NCI-H1092 treated with DMSO at 0.1 percent for 48 hours (cell line): ENCODE data around the gene LCE1F.

Source experiments
- DNase-seq: peaks from one replicate; lab custom pipeline; 2025; lab: John Stamatoyannopoulos, UW

The LCE1F gene

DNA sequence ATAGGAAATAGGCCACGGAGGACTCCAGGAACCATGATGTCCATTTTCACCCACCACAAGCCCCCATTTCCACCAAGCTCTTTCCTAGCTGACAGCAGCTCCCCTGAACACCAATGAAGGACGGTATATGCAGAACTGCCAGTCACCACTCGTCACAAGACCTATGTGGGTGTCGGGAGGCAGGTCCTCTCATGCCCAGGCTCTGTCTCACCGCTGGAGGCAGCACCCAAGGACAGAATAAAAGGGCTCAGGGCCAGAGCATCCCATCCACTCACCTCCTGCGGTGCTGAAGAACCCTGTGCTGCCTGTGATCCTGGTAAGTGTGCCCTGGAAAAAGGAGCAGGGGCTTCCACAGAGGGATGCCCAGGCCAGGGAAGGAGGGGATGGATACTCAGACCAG, at the start of gene LCE1F:
LCE1F (plus strand) TSS at position 266 of the 400 bp plus-strand sequence. CDS start 1,232 bp downstream, outside the sequence.
- DNase-seq = no peak

DNA sequence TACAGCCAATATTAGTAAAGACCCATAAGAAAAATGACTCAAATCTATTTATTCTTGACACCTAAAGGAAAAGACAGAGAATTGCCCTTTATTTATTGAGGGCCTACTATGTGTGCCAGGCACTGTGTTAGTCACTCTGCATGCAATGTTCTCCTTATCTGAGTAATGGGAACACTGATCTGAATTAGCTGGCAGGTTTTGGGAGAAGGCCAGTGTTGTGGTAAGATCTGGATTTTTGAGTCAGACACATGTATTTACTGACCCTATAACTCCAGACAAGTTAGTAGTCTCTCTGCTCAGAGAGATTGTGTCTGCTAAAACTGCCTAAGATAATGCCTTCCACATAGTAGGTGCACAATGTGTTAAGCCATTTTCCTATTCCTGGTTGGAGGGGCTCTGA, 49.7 kb upstream of the LCE1F start:
- no peak for DNase-seq

GRCh38 chr1:152728986-152729385, 46.0 kb upstream of the LCE1F start:
- no peak for DNase-seq

- DNase-seq = no peak
Observed at GRCh38 chr1:152735648-152736047, 39.3 kb upstream of the LCE1F start.

- DNase-seq = no peak
Observed at GRCh38 chr1:152737997-152738396, 36.9 kb upstream of the LCE1F start.

DNA sequence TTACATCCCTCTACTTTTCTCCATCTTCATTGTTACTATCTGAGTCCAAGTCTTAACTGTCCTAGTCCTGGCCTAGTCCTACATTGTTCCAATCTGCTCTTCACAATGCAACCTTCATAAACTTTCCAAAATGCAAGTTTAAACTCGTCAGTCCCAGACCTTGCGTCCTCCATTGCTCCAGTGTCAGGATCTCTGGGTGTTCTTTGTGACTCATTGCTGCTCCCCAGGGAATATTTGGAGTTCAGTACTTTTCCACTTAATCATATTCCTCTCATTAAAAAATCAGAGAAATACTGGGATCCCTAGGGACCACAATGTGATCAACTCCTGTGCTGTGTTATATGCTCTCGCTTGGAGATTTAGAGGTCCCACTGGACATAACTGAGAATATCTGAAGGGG, 35.1 kb upstream of the LCE1F start:
- no peak for DNase-seq

GRCh38 chr1:152741656-152742055, 33.3 kb upstream of the LCE1F start:
- no peak for DNase-seq

DNA sequence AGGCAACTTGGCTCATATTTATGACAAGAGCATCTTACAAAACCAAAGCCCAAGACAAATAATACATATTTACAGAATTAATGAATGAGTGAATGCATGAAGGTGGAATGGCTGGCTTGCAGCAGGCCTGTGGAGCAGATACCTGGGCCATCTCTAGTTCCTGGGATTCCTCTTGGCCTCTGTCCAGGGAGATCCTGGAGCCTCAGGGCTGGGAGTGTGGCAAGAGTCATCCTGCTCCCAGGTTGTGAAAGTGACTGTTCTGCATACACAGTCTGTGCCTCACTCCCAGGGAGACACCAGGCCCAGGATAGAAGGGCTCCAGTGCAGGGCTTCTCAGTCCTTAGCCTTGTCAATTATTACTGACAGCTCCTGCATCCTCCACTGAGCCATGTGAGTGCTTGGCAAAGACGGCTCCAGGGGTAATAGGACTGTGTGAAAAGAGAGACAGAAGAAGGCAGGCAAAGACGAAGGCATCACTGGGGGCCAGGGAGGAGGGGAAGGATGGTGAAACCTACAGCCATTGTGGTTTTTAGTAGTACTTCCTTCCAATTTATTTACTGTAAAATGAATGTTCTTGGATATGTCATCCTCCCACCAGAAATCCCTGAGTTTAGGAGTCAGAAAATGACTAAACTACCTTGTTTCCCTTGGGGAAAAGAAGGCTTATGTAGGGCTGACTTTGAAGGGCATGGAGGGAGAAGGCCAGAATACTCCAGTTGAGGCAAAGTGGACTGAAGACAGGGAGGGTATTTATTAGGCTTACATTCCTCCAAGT, 31.4 kb upstream of the LCE1F start:
- DNase-seq = no peak

- no peak for DNase-seq
Observed at GRCh38 chr1:152745289-152745704, 29.6 kb upstream of the LCE1F start.

- no peak for DNase-seq
Observed at GRCh38 chr1:152745765-152746444, 29.0 kb upstream of the LCE1F start.

- no peak for DNase-seq
Observed at GRCh38 chr1:152747831-152748230, 27.1 kb upstream of the LCE1F start.

GRCh38 chr1:152752225-152752624, 22.7 kb upstream of the LCE1F start:
- no peak for DNase-seq

GRCh38 chr1:152753586-152753985, 21.4 kb upstream of the LCE1F start:
- no peak for DNase-seq

DNA sequence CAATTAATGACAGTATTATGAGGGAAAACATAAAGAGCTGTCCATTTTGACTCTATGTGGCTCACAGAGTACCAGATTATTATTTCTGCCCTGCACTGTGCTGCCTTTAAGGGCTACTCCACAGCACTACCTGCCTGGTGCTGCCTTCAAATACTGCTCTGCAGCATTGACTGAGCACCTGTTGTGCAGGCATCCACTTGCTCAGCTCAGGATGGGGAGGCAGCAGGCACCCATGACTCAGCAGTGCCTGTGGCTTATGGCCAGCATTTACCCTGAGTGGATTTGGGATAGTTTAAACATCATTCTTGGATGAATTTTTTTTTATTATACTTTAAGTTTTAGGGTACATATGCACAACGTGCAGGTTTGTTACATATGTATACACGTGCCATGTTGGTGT, 18.1 kb upstream of the LCE1F start:
- no peak for DNase-seq

GRCh38 chr1:152757747-152758146, 17.2 kb upstream of the LCE1F start, which contains the start of gene KPRP:
Gene KPRP (plus strand): TSS chr1:152758025. CDS start chr1:152759589, 1,564 bp downstream.
- DNase-seq = no peak

GRCh38 chr1:152758636-152759035, 16.3 kb upstream of the LCE1F start:
- no peak for DNase-seq

- DNase-seq = no peak
Observed at GRCh38 chr1:152759453-152760173, 15.3 kb upstream of the LCE1F start.

- no peak for DNase-seq
Observed at GRCh38 chr1:152760551-152761190, 14.3 kb upstream of the LCE1F start.

- no peak for DNase-seq
Observed at GRCh38 chr1:152761609-152762213, 13.2 kb upstream of the LCE1F start.

DNA sequence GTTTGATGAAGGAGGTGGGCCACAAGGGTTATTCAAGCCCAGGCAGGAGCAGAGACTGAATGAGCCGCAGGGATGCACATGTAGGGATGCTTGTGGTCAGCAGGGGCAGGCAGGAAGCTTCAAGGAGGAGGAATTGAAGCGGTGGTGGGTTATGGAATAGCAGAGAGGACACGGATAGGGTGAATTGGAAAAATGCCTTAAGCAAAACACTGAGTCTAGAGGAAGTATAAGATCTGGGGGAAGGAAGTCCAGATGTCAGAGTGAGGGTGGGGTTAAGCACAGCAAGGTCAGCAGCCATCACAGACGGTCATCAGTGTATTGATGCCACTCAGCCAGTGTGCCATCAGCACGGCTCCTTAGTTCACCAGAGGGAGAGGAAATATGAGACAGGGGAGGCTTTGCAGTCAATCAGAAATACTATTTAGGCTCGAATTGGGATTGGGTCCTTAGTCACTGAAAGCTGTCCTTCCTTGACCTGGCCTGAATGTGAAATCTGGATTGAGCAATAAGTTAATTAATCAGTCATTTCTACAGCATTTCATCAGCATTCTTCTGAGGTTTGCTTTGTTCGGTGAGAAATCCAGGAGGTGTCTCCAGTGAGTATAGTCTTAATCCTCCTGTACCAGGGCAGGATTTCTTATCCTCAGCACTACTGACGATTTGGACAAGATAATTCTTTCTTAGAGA, 6.0 kb upstream of the LCE1F start:
- DNase-seq = no peak

- no peak for DNase-seq
Observed at GRCh38 chr1:152770411-152770810, 4.5 kb upstream of the LCE1F start.
